ENCODE measurements around the gene NELFA.

The NELFA gene

GRCh38 chr4:2008921-2009650, at the start of gene NELFA:
TSS of gene NELFA (minus strand) at chr4:2008974. CDS start at chr4:2008959, 15 bp downstream.
- DNase-seq = peak; percentile 81

GRCh38 chr4:2057382-2058065, 48.8 kb upstream of the NELFA start:
- DNase-seq = no peak

GRCh38 chr4:2054217-2054616, 45.4 kb upstream of the NELFA start:
- DNase-seq = no peak

GRCh38 chr4:2051086-2051485, 42.3 kb upstream of the NELFA start:
- no peak for DNase-seq

GRCh38 chr4:2049811-2050210, 41.0 kb upstream of the NELFA start:
- no peak for DNase-seq

- DNase-seq = no peak
Measured at GRCh38 chr4:2049381-2049780, 40.6 kb upstream of the NELFA start.

- no peak for DNase-seq
Measured at GRCh38 chr4:2048831-2049230, 40.1 kb upstream of the NELFA start.

- DNase-seq = no peak
Measured at GRCh38 chr4:2047781-2048581, 39.2 kb upstream of the NELFA start.

GRCh38 chr4:2047031-2047660, 38.4 kb upstream of the NELFA start:
- DNase-seq = no peak

GRCh38 chr4:2046031-2046961, 37.5 kb upstream of the NELFA start:
- DNase-seq = no peak

- DNase-seq = no peak
Measured at GRCh38 chr4:2045518-2045951, 36.8 kb upstream of the NELFA start.

- no peak for DNase-seq
Measured at GRCh38 chr4:2044542-2045517, 36.1 kb upstream of the NELFA start.

GRCh38 chr4:2044119-2044485, 35.3 kb upstream of the NELFA start:
- DNase-seq = no peak

GRCh38 chr4:2043396-2044118, 34.8 kb upstream of the NELFA start:
- no peak for DNase-seq

GRCh38 chr4:2042947-2043395, 34.2 kb upstream of the NELFA start:
- no peak for DNase-seq

GRCh38 chr4:2042204-2042946, 33.6 kb upstream of the NELFA start:
- DNase-seq = no peak

GRCh38 chr4:2041239-2042130, 32.7 kb upstream of the NELFA start:
- DNase-seq = peak; percentile 47

All from NCI-H1694 treated with DMSO at 0.1 percent for 48 hours (cell line).